Activated naive CD8-positive, alpha-beta T cell treated with anti-CD3 and anti-CD28 coated beads, Interleukin-2, amount 10 ng/mL, durations not matched to agents 7 days and 5 days (primary cell): ENCODE data around the gene PHEX. TPM values are rescaled to one million over a fixed set of nuclear protein-coding genes. Genes with fewer than 3 reads are reported as not detected.
A peak's percentile ranks its signal among the peaks of the same experiment; 100 is the strongest.

ENCODE experiments used
- ATAC-seq: fragments of 150-1000 bp; cut with Tn5 transposase; one replicate; pipeline ENCODE4 v1.10.0; 2021; ENCODE audit warnings: low read depth, moderate library complexity
- POLR2A ChIA-PET: fragments of 350-600 bp; sonication (Branson Sonifier 250); formaldehyde crosslinking; loops from one replicate; lab custom pipeline; 2021; ENCODE audit warnings: antibody characterized with exemption; lab: Charles Lee
- DNase-seq: peaks from one replicate; pipeline ENCODE4 v3.0.0; 2021
- H3K27ac Mint-ChIP-seq: one replicate; pipeline ENCODE4 v1.8.0; 2022; ENCODE audit warnings: mild to moderate bottlenecking, mixed read lengths
- H3K27me3 Mint-ChIP-seq: one replicate; pipeline ENCODE4 v1.8.0; 2022; ENCODE audit warnings: mild to moderate bottlenecking, moderate library complexity, mixed read lengths
- H3K36me3 Mint-ChIP-seq: one replicate; pipeline ENCODE4 v1.8.0; 2021; ENCODE audit warnings: mild to moderate bottlenecking, mixed read lengths
- H3K4me1 Mint-ChIP-seq: one replicate; pipeline ENCODE4 v1.8.0; 2021; ENCODE audit warnings: mixed read lengths
- H3K4me3 Mint-ChIP-seq: one replicate; pipeline ENCODE4 v1.8.0; 2022; ENCODE audit warnings: mild to moderate bottlenecking, moderate library complexity, mixed read lengths
- H3K9me3 Mint-ChIP-seq: one replicate; pipeline ENCODE4 v1.8.0; 2021; ENCODE audit warnings: mixed read lengths
- total RNA-seq, 2 experiments: library from RNA; stranded (reverse); gene quantifications; one replicate each; pipeline ENCODE4 v1.2.3, GENCODE V29; 2021

Gene PHEX
- total RNA-seq, 2 experiments from 2014 or later: 0.23 to 0.55 TPM

DNA sequence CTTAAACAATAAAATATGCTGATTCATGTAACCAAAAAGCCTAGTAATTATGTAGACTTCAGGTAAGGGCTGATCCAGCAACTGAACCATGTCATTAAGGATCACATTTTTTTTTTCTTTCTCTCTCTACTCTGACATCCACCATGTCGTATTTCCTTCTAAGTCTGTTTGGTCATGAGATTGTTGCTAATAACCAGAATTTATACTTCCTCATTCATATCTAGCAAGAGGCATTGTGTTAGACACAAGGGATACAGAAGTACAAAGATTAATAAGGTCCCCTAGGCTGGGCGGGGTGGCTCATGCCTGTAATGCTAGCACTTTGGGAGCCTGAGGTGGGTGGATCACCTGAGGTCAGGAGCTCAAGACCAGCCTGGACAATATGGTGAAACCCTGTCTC lies 24.1 kb downstream of the PHEX start:
- Mint-ChIP-seq H3K36me3 (no peaks in the 10 kb centered on the region), H3K4me1 (peaks cover 17% of the 10 kb centered on the region), H3K9me3 (no peaks in the 10 kb centered on the region), H3K4me3 (no peak overlapping the region), H3K27me3 (no peaks in the 10 kb centered on the region), H3K27ac (no peak overlapping the region)
- ATAC-seq: no peak
- POLR2A ChIA-PET: no interaction called here
- no peak for DNase-seq

DNA sequence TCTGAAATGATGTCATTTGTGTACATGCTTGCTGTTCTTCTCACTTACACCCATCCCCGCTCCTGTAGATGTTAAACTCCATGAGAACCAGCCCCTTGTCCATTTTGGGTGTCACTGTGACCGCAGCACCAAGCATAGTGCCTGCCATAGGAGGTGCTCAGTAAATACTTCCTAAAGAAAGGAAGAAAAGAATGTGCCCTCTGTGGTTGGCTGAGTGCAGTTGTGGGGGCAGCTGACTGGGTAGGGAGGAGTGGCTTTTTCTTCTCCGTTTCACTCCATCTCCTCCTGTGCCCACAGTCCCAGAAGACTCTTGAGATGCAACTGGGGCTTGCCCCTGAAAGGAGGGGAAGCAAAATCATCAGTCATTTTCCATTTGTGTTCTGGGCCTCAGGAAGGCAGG lies 25.5 kb downstream of the PHEX start:
- no peak overlapping the region for H3K27ac Mint-ChIP-seq
- POLR2A ChIA-PET: no interaction called here
- DNase-seq (no peak), ATAC-seq (no peak)
- H3K27me3 Mint-ChIP-seq: no peaks in the 10 kb centered on the region
- no peaks in the 10 kb centered on the region for H3K9me3 Mint-ChIP-seq
- no peak overlapping the region for H3K4me3 Mint-ChIP-seq
- peaks cover 18% of the 10 kb centered on the region for H3K4me1 Mint-ChIP-seq
- H3K36me3 Mint-ChIP-seq: no peaks in the 10 kb centered on the region

DNA sequence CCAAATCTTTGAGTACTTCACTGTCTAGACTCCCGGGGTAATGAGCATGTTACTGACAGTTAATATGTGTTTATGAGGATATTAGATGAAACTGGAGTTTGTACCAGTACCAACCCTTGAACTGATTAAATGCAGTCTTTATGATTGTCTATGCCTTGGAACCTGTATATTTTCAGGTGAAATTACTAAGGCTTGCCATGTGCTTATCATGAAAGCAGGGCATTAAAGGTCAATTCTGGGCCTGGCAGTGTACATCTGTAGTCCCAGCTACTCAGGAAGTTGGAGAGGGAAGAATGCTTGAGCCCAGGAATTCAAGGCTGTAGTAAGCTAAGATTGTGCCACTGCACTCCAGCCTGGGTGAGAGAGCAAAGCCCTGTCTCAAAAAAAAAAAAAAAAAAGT lies 27.6 kb downstream of the PHEX start:
- POLR2A ChIA-PET: no interaction called here
- Mint-ChIP-seq H3K36me3 (no peaks in the 10 kb centered on the region), H3K27ac (no peak overlapping the region), H3K4me3 (no peak overlapping the region), H3K27me3 (no peaks in the 10 kb centered on the region), H3K4me1 (peaks cover 21% of the 10 kb centered on the region), H3K9me3 (no peaks in the 10 kb centered on the region)
- ATAC-seq (no peak), DNase-seq (no peak)

GRCh38 chrX:22060415-22061280 lies 28.5 kb downstream of the PHEX start:
- no peaks in the 10 kb centered on the region for H3K9me3 Mint-ChIP-seq
- no peaks in the 10 kb centered on the region for H3K36me3 Mint-ChIP-seq
- POLR2A ChIA-PET: no interaction called here
- H3K27me3 Mint-ChIP-seq: no peaks in the 10 kb centered on the region
- H3K4me3 Mint-ChIP-seq: peak overlapping the region; percentile 5
- peaks cover 21% of the 10 kb centered on the region for H3K4me1 Mint-ChIP-seq
- H3K27ac Mint-ChIP-seq: peak overlapping the region; percentile 47
- DNase-seq (no peak), ATAC-seq (peak; percentile 56)

DNA sequence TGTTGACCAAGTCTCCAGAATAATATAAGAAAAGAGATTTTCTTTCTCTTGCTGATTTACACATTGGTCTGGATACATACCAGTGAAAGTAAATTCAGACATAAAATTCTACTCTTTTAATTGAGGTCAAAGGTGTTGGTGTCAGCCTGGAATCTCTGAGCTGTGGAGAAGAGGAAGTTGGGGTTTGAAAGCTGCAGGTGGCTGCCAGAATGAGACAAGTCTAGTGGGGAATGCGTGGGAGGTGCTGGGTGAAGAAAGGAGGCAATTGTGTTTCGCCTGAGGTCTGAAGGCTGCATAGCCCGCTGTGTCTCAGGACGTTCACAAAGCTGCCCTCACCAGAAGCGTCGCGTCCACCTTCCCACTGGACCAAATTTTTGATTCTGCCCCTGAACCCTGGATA lies 31.2 kb downstream of the PHEX start:
- no peak for DNase-seq
- peak; percentile 33 for ATAC-seq
- Mint-ChIP-seq H3K9me3 (no peaks in the 10 kb centered on the region), H3K4me3 (peak overlapping the region; percentile 22), H3K36me3 (no peaks in the 10 kb centered on the region), H3K4me1 (peaks cover 18% of the 10 kb centered on the region), H3K27me3 (no peaks in the 10 kb centered on the region), H3K27ac (peak overlapping the region; percentile 16)
- POLR2A ChIA-PET: no interaction called here

- DNase-seq (no peak), ATAC-seq (no peak)
- Mint-ChIP-seq H3K36me3 (no peaks in the 10 kb centered on the region), H3K4me1 (peaks cover 2% of the 10 kb centered on the region), H3K4me3 (no peak overlapping the region), H3K9me3 (no peaks in the 10 kb centered on the region), H3K27me3 (no peaks in the 10 kb centered on the region), H3K27ac (no peak overlapping the region)
- POLR2A ChIA-PET: no interaction called here
These were observed 37.5 kb downstream of the PHEX start for GRCh38 chrX:22069586-22069985.

- no peak for DNase-seq
- Mint-ChIP-seq H3K9me3 (no peaks in the 10 kb centered on the region), H3K27me3 (no peaks in the 10 kb centered on the region), H3K27ac (no peak overlapping the region), H3K36me3 (no peaks in the 10 kb centered on the region), H3K4me3 (no peak overlapping the region), H3K4me1 (no peaks in the 10 kb centered on the region)
- no peak for ATAC-seq
- POLR2A ChIA-PET: no interaction called here
These were observed 41.8 kb downstream of the PHEX start for GRCh38 chrX:22073928-22074327.

DNA sequence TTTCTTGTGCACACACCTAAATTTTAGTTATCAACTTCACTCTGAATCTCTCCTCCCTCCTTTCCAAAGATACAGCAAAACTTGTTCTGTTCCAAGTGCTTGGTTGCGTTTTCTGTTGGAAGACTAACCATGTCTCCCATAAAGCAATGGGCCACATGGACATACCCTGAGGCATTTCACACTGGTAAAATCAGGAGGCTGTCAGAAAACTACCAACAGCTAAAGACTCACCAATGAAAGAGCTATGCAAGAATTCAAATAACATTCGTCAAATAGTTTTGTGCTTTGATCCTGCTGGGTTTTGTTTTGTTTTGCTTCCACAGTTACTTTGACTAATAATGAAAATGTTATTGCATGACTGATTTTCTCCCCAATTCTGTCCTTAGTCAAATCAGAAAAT lies 46.0 kb downstream of the PHEX start:
- DNase-seq (no peak), ATAC-seq (no peak)
- H3K9me3 Mint-ChIP-seq: no peaks in the 10 kb centered on the region
- H3K36me3 Mint-ChIP-seq: peaks cover 2% of the 10 kb centered on the region
- H3K27me3 Mint-ChIP-seq: no peaks in the 10 kb centered on the region
- POLR2A ChIA-PET: no interaction called here
- H3K4me1 Mint-ChIP-seq: no peaks in the 10 kb centered on the region
- no peak overlapping the region for H3K27ac Mint-ChIP-seq
- no peak overlapping the region for H3K4me3 Mint-ChIP-seq

GRCh38 chrX:22081475-22082092 lies 49.5 kb downstream of the PHEX start:
- H3K4me1 Mint-ChIP-seq: no peaks in the 10 kb centered on the region
- H3K27ac Mint-ChIP-seq: peak overlapping the region; percentile 70
- peaks cover 2% of the 10 kb centered on the region for H3K36me3 Mint-ChIP-seq
- no peak for ATAC-seq
- POLR2A ChIA-PET: no interaction called here
- no peaks in the 10 kb centered on the region for H3K27me3 Mint-ChIP-seq
- no peaks in the 10 kb centered on the region for H3K9me3 Mint-ChIP-seq
- no peak overlapping the region for H3K4me3 Mint-ChIP-seq
- DNase-seq: no peak

DNA sequence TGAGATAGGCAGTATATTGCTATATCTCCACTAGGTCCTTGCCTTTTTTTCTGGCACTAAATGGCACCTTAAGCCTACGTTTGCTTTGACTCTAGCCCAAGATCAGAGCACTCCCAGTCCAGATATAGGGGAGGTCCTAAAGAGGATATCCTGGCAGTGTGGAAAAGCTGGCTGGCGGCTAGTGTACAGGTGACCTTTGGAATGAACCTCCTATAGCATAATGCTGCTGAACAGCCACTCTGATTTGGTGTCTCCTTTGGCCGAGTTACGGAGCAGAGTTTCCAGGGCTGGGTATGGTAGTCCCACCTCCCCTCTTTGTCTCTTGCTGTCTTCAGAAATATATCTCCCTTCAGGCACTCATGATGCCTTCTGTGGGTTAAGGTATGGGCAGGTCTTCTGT lies 53.9 kb downstream of the PHEX start:
- peaks cover 2% of the 10 kb centered on the region for H3K9me3 Mint-ChIP-seq
- ATAC-seq (no peak), DNase-seq (no peak)
- no peaks in the 10 kb centered on the region for H3K27me3 Mint-ChIP-seq
- H3K27ac Mint-ChIP-seq: no peak overlapping the region
- POLR2A ChIA-PET: no interaction called here
- no peak overlapping the region for H3K4me3 Mint-ChIP-seq
- peaks cover 3% of the 10 kb centered on the region for H3K4me1 Mint-ChIP-seq
- H3K36me3 Mint-ChIP-seq: peaks cover 5% of the 10 kb centered on the region

- H3K36me3 Mint-ChIP-seq: peaks cover 5% of the 10 kb centered on the region
- ATAC-seq (no peak), DNase-seq (no peak)
- no peaks in the 10 kb centered on the region for H3K27me3 Mint-ChIP-seq
- POLR2A ChIA-PET: no interaction called here
- no peak overlapping the region for H3K27ac Mint-ChIP-seq
- H3K9me3 Mint-ChIP-seq: peaks cover 3% of the 10 kb centered on the region
- no peak overlapping the region for H3K4me3 Mint-ChIP-seq
- H3K4me1 Mint-ChIP-seq: peaks cover 3% of the 10 kb centered on the region
These were observed 55.0 kb downstream of the PHEX start for GRCh38 chrX:22087011-22087557.

DNA sequence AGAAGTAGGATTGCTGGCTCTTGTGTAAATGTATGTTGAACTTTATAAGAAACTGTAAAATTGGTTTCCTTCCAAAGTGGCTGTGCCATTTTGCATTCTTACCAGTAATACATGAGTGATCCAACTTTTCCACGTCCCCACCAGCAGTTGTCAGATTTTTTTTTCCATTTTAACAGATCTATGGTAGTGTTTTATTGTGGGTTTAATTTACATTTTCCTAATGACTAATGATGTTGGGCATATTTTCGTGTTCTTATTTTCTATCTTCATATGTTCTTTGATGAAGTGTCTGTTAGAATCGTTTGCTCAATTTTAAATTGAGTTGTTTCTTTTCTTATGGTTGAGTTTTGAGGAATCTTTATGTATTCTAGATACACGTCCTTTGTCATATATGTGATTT lies 56.2 kb downstream of the PHEX start:
- Mint-ChIP-seq H3K4me3 (no peak overlapping the region), H3K27me3 (no peaks in the 10 kb centered on the region), H3K36me3 (peaks cover 5% of the 10 kb centered on the region), H3K4me1 (peaks cover 3% of the 10 kb centered on the region), H3K27ac (no peak overlapping the region), H3K9me3 (peaks cover 3% of the 10 kb centered on the region)
- POLR2A ChIA-PET: no interaction called here
- ATAC-seq (no peak), DNase-seq (no peak)

DNA sequence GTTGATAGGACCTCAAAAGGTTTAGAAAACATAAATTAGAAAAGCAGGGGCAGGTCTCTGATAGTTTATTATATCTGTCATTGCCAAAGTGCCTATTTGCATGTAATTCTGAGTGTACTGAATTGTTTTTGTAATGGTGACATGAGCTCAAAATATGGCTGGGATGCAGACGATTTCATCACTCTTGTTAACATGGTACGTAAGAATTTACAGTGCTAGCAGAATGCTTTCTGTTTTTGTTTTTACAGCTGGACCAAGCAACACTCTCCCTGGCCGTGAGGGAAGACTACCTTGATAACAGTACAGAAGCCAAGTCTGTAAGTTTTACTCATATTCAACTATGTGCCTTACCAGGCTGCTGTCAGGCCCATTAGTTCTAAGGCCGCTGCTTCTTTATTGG lies 58.1 kb downstream of the PHEX start:
- H3K4me1 Mint-ChIP-seq: peaks cover 3% of the 10 kb centered on the region
- H3K9me3 Mint-ChIP-seq: peaks cover 3% of the 10 kb centered on the region
- H3K27me3 Mint-ChIP-seq: no peaks in the 10 kb centered on the region
- DNase-seq (no peak), ATAC-seq (no peak)
- POLR2A ChIA-PET: no interaction called here
- peaks cover 5% of the 10 kb centered on the region for H3K36me3 Mint-ChIP-seq
- no peak overlapping the region for H3K27ac Mint-ChIP-seq
- no peak overlapping the region for H3K4me3 Mint-ChIP-seq

GRCh38 chrX:22093550-22093949 lies 61.4 kb downstream of the PHEX start:
- Mint-ChIP-seq H3K9me3 (peaks cover 1% of the 10 kb centered on the region), H3K27ac (no peak overlapping the region), H3K4me3 (no peak overlapping the region), H3K36me3 (peaks cover 4% of the 10 kb centered on the region), H3K27me3 (no peaks in the 10 kb centered on the region), H3K4me1 (no peaks in the 10 kb centered on the region)
- DNase-seq (no peak), ATAC-seq (no peak)
- POLR2A ChIA-PET: no interaction called here
